SKM-1 (cell line): ENCODE data around the gene STAC3.

Experiments
- DNase-seq: peaks from one replicate; lab custom pipeline; 2025; ENCODE audit not compliant: unreplicated experiment; lab: John Stamatoyannopoulos, UW

Gene STAC3

DNA sequence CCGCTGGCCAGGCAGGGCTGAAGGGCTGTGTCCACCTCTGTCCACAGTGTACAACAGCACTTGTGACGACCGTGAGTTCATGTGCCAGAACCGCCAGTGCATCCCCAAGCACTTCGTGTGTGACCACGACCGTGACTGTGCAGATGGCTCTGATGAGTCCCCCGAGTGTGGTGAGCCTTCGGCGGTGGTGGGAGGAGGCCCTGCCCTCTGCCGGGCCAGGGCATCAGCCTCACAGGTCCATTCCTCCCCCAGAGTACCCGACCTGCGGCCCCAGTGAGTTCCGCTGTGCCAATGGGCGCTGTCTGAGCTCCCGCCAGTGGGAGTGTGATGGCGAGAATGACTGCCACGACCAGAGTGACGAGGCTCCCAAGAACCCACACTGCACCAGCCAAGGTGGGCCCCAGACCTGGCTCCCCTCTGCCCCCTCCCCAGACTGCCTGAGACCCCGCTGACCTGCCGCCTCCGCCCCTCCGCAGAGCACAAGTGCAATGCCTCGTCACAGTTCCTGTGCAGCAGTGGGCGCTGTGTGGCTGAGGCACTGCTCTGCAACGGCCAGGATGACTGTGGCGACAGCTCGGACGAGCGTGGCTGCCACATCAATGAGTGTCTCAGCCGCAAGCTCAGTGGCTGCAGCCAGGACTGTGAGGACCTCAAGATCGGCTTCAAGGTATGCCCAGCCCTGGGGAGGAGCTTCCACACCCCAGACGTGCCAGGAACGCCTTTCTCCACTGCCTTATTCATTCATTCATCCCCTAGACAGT is 55.2 kb downstream of the STAC3 start:
- DNase-seq: no peak

DNA sequence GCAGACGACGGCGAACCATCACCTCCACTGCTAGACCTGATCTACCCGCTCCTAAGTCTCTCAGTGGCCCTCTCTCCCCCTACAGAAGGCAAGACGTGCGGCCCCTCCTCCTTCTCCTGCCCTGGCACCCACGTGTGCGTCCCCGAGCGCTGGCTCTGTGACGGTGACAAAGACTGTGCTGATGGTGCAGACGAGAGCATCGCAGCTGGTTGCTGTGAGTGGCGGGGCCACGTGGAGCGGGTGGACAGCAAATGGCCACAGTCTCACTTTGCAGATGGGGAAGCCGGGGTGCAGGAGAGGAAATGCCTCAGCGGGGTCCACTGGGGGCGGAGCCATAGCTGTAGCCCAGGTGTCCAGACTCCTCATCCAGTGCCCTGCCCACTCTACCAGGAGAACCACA is 55.8 kb downstream of the STAC3 start:
- no peak for DNase-seq

DNA sequence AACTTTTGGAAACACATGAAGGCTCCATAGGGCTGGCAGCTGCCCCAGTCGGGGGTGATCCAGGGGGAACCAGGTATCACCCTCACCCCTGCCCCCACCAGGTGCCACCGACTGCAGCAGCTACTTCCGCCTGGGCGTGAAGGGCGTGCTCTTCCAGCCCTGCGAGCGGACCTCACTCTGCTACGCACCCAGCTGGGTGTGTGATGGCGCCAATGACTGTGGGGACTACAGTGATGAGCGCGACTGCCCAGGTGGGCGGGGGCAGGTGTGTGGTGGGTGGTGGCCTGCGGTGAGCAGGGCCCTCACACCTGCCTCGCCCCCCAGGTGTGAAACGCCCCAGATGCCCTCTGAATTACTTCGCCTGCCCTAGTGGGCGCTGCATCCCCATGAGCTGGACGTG is 56.7 kb downstream of the STAC3 start:
- no peak for DNase-seq

GRCh38 chr12:57193706-57194245 is 57.2 kb downstream of the STAC3 start:
- no peak for DNase-seq
